ENCODE data around the gene HYLS1.

HYLS1 gene

DNA sequence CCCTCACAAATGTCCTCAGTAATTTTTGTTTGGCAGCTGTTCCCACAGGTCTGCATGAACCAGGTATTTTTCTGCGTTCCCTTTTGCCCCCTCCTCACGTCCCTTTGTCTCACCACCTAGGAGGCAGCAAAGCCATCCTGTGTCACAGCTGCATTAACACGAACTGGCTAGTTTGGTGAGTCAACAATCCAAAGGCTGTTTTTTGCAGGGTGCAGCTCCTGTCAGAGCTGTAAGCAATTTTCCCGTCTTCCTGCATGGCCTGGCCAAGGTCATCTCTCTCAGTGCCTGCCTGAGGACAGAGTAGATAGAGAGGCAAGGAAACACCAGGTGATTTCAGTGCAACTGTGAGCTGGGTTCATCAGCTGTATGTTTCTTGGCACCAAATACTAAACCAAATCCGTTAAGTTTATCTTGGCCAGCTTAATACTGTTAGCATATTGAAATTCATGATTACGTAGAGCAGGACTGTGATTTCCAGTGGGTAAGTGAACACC, 37.8 kb downstream of the HYLS1 start:
- Histone ChIP-seq H3K4me3 (IDR thresholded peaks at IDR 0.05; ENCODE audit: insufficient read depth, low read depth, low read length) (no peak overlapping the region), H3K9ac (no peak overlapping the region), H2AFZ (ENCODE audit: low read depth) (no peak overlapping the region), H3K79me2 (ENCODE audit: insufficient read depth, low read depth) (no peaks in the 10 kb centered on the region), H3K27ac (no peak overlapping the region), H3K4me1 (ENCODE audit: low read depth, poor library complexity, severe bottlenecking) (peaks cover 6% of the 10 kb centered on the region), H3K27me3 (ENCODE audit: insufficient read depth, low read depth) (no peaks in the 10 kb centered on the region), H3K36me3 (ENCODE audit: insufficient read depth) (no peaks in the 10 kb centered on the region), H3K4me2 (no peak overlapping the region), H4K20me1 (ENCODE audit: insufficient read depth) (no peaks in the 10 kb centered on the region)
- TF ChIP-seq, protein P1, sequence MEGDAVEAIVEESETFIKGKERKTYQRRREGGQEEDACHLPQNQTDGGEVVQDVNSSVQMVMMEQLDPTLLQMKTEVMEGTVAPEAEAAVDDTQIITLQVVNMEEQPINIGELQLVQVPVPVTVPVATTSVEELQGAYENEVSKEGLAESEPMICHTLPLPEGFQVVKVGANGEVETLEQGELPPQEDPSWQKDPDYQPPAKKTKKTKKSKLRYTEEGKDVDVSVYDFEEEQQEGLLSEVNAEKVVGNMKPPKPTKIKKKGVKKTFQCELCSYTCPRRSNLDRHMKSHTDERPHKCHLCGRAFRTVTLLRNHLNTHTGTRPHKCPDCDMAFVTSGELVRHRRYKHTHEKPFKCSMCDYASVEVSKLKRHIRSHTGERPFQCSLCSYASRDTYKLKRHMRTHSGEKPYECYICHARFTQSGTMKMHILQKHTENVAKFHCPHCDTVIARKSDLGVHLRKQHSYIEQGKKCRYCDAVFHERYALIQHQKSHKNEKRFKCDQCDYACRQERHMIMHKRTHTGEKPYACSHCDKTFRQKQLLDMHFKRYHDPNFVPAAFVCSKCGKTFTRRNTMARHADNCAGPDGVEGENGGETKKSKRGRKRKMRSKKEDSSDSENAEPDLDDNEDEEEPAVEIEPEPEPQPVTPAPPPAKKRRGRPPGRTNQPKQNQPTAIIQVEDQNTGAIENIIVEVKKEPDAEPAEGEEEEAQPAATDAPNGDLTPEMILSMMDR (conservative IDR thresholded peaks at IDR 0.05; ENCODE audit: low read depth, low read length), result no peak

DNA sequence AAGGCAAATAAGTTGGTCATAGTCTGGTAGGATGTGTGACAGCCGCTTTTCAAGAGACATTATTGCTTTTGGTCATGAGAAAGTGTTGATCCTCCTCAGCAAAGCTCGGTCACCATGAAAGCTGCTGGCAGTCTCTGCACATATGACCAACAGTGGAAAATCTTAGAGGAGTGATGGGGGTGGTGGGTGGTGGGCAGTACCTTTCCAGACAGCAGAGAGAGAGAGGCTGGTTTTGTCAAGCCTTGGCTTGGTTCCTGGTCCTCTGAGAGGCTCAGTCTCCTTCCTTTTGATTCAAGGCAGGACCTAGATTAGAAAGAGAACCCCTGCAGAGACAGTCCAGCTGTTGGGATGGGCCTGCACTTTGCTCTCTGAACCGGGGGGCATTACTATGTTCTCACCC, 38.3 kb downstream of the HYLS1 start:
- no peak overlapping the region for H3K4me2 ChIP-seq
- no peak overlapping the region for H2AFZ ChIP-seq (ENCODE audit: low read depth)
- H4K20me1 ChIP-seq (ENCODE audit: insufficient read depth), result no peaks in the 10 kb centered on the region
- no peaks in the 10 kb centered on the region for H3K27me3 ChIP-seq (ENCODE audit: insufficient read depth, low read depth)
- no peak overlapping the region for H3K9ac ChIP-seq
- no peaks in the 10 kb centered on the region for H3K79me2 ChIP-seq (ENCODE audit: insufficient read depth, low read depth)
- no peak overlapping the region for H3K27ac ChIP-seq
- H3K36me3 ChIP-seq (ENCODE audit: insufficient read depth), result no peaks in the 10 kb centered on the region
- TF ChIP-seq, protein P1 (conservative IDR thresholded peaks at IDR 0.05; ENCODE audit: low read depth, low read length), result no peak
- no peak overlapping the region for H3K4me3 ChIP-seq (IDR thresholded peaks at IDR 0.05; ENCODE audit: insufficient read depth, low read depth, low read length)
- H3K4me1 ChIP-seq (ENCODE audit: low read depth, poor library complexity, severe bottlenecking), result peaks cover 6% of the 10 kb centered on the region

DNA sequence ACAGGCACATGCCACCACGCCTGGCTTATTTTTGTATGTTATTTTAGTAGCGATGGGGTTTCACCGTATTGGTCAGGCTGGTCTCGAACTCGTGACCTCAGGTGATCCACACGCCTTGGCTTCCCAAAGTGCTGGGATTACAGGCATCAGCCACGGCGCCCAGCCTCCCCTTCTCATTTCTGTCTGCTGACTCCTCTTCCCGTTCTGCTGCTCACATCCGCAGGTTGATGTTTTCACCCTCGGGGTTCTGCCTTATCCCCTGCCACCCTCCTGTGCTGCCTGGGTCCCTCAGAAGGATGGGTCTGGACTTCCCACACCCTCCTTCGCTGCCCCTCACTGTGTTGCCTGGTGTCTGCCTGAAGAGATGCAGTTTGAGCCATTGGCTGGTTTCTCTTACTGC, 39.2 kb downstream of the HYLS1 start:
- no peak overlapping the region for H3K4me2 ChIP-seq
- TF ChIP-seq, protein P1 (conservative IDR thresholded peaks at IDR 0.05; ENCODE audit: low read depth, low read length), result no peak
- H4K20me1 ChIP-seq (ENCODE audit: insufficient read depth), result no peaks in the 10 kb centered on the region
- H3K4me1 ChIP-seq (ENCODE audit: low read depth, poor library complexity, severe bottlenecking), result peaks cover 6% of the 10 kb centered on the region
- no peak overlapping the region for H3K4me3 ChIP-seq (IDR thresholded peaks at IDR 0.05; ENCODE audit: insufficient read depth, low read depth, low read length)
- no peak overlapping the region for H3K9ac ChIP-seq
- H3K36me3 ChIP-seq (ENCODE audit: insufficient read depth), result no peaks in the 10 kb centered on the region
- H2AFZ ChIP-seq (ENCODE audit: low read depth), result no peak overlapping the region
- H3K79me2 ChIP-seq (ENCODE audit: insufficient read depth, low read depth), result no peaks in the 10 kb centered on the region
- H3K27me3 ChIP-seq (ENCODE audit: insufficient read depth, low read depth), result no peaks in the 10 kb centered on the region
- no peak overlapping the region for H3K27ac ChIP-seq

DNA sequence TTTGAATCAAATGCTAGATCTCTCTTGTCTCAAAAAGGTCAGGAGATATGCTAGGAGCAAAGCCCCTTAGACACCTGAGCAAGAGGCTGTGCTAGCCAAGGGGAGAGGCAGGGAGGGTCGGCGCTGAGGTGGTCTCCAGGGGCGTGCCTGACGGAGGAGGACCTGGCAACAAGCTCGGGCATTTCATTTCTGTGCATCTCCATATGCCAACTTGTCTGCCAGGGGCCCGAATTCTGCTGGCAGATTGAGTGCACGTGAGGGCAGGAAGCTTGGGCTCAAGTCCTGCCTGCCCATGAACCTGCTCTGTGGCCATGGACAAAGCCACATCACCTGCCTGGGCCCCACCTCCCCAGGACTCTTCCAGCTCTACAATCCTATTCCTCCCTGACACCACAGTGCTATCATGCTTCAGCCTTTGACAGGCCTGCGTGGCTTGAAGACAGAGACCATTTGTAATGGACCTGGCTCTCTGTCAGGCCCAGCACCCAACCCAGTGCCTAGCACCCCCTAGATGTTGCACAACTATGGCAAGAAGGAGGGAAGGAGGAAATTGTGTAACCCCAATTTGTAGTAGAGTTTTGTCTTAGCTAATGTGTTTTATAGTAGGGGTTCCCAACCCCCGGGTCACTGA, 42.1 kb downstream of the HYLS1 start:
- no peaks in the 10 kb centered on the region for H3K79me2 ChIP-seq (ENCODE audit: insufficient read depth, low read depth)
- no peak overlapping the region for H2AFZ ChIP-seq (ENCODE audit: low read depth)
- H3K4me2 ChIP-seq, result no peak overlapping the region
- no peaks in the 10 kb centered on the region for H3K4me1 ChIP-seq (ENCODE audit: low read depth, poor library complexity, severe bottlenecking)
- H3K9ac ChIP-seq, result no peak overlapping the region
- H3K27me3 ChIP-seq (ENCODE audit: insufficient read depth, low read depth), result no peaks in the 10 kb centered on the region
- no peak overlapping the region for H3K27ac ChIP-seq
- H4K20me1 ChIP-seq (ENCODE audit: insufficient read depth), result no peaks in the 10 kb centered on the region
- no peaks in the 10 kb centered on the region for H3K36me3 ChIP-seq (ENCODE audit: insufficient read depth)
- TF ChIP-seq, protein P1 (conservative IDR thresholded peaks at IDR 0.05; ENCODE audit: low read depth, low read length), result no peak
- H3K4me3 ChIP-seq (IDR thresholded peaks at IDR 0.05; ENCODE audit: insufficient read depth, low read depth, low read length), result no peak overlapping the region
